Stimulated activated CD8-positive, alpha-beta memory T cell treated with anti-CD3 and anti-CD28 coated beads, Interleukin-12 subunit alpha, Interleukin-12 subunit beta, amount 100 ng/mL, for 1 hour (primary cell): ENCODE results near the gene TWNK.
"Not testable (repeated sequence)": the region's sequence is repeated elsewhere in the genome, so short reads cannot be mapped to it uniquely, and the experiment has no call there.

ENCODE experiments used
- DNase-seq: peaks from one replicate; pipeline ENCODE4 v3.0.0-alpha.2; 2020; ENCODE audit warnings: low read depth

Gene TWNK

DNA sequence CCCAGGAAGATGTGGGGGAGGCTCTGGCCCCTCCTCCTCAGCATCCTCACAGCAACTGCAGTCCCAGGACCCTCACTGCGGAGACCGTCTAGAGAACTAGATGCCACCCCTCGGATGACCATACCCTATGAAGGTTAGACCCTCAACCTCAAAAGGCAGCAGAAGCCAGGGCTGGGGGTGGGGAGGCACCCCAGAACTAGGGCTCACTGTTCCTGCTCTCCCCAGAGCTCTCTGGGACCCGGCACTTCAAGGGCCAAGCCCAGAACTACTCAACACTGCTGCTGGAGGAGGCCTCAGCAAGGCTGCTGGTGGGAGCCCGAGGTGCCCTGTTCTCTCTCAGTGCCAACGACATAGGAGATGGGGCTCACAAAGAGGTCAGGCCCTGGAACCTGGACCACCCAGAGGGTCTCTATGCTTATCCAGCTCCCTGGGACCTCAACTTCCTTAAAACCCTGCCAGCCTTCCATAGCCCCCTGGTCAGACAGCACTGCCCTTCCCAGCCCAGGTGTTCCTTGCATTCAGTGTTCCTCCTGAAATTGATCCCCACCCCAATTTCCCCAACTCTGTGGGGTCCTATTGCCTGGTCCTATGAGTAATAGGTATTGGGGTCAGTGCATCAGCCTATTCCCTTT is 14.3 kb upstream of the TWNK start:
- no peak for DNase-seq

DNA sequence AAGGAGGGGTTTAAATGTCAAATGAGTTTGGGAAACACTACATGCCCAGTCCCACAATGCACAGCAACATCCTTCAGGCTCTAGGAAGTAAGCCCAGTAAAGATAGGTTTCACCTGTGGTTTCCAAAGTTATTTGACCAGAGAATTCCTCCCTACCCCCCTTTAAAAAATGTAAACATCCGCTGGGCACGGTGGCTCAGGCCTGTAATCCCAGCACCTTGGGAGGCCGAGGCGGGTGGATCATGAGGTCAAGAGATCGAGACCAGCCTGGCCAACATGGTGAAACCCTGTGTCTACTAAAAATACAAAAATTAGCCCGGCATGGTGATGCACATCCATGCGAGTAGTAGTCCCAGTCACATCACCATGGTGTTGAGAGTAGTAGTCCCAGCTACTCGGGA is 11.9 kb upstream of the TWNK start:
- DNase-seq = not testable (repeated sequence)

DNA sequence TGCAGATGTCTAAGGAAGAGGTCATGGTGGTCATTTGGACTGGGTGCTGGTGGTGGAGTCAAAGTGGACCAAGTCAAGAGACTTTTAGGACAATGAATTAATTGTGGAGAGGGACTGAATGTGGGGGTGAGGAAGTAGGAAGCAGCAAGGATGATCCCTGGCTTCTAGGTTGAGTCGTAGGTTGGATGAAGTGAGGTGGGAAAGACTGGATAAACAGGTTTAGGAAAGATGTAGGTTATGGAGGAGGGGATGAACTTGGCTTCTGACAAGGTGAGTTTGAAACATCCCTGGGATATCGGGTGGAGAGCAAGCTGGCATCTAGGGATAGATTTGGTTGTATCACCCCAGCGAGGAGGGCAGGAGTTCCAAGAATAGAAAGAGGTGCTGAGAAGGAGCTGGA is 10.4 kb upstream of the TWNK start:
- no peak for DNase-seq

DNA sequence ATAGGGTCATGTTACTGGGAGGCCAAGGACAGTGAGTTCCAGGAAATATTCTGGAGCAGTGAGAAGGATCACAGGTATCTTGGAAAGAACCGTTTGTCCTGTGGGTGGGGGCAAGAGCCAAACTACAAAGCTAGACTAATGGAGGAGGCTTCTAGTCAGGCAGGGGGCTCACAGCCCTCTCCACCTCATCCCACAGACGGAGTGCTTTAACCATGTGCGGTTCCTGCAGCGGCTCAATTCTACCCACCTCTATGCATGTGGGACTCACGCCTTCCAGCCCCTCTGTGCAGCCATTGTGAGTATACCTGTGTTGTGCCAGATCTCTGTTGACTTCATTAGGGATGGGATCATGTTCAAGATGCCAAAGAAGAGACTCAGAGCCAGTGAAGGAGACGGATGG is 9.9 kb upstream of the TWNK start:
- no peak for DNase-seq

DNA sequence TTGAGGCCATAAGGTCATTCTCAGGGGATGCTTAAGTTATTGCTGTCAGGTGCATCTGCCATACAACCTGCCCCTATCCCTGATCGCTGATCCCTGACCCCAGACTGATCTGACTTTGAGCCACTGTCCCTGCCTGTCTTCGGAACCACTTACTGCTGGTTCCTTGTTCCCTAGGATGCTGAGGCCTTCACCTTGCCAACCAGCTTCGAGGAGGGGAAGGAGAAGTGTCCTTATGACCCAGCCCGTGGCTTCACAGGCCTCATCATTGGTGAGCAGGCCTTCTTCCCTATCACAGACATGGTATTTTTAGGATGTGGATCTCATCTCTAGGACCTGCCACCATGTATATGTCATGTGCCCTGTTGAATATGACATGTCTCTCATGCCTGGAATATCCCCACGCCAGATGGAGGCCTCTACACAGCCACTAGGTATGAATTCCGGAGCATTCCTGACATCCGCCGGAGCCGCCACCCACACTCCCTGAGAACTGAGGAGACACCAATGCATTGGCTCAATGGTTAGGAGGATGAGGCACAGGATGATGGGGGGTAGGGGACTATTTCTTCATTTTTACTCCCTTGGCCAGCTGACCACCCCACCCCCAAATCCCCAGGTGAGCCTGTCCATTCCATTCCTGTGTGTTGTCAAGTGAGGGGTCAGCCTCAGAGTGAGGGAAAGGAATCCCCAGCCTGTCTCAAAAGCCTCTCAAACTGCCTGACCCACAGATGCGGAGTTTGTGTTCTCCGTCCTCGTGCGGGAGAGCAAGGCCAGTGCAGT is 9.0 kb upstream of the TWNK start:
- no peak for DNase-seq

DNA sequence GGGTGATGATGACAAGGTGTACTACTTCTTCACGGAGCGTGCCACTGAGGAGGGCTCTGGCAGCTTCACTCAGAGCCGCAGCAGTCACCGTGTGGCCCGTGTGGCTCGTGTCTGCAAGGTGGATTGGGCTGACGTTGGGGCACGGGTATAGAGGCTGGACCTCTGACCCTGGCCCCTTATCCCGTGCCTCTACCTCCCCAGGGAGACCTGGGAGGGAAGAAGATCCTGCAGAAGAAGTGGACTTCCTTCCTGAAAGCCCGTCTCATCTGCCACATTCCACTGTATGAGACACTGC is 8.5 kb upstream of the TWNK start:
- DNase-seq = no peak

DNA sequence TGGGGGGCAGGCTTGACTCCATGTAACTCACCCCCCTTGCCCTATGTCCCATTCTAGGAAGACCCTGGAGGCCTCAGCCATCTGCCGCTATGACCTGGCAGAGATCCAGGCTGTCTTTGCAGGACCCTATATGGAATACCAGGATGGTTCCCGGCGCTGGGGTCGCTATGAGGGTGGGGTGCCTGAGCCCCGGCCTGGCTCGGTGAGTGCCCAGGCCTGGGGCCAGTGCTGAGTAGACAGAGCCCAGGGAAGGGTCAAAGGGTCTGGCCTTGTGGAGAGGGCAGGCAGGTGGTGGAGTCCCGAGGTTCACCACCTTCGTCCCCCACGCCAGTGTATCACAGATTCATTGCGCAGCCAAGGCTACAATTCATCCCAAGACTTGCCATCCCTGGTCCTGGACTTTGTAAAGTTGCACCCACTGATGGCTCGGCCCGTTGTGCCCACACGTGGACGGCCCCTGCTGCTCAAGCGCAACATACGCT is 7.5 kb upstream of the TWNK start:
- no peak for DNase-seq

DNA sequence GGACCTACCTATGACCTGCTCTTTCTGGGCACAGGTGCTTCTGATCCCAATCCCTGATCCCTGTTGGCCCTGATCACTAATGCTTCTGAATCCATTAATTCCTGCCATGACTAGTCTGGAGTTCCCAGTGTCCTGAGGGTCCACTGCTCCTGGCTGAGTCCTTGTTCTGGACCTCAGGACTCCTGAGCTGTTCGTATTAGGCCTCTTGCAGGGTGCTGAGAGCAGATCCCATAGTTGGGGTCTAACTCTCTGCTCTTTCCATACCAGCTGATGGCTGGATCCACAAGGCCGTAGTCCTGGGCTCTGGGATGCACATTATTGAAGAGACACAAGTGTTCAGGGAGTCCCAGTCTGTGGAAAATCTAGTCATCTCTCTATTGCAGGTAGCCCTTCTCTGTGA is 7.0 kb upstream of the TWNK start:
- no peak for DNase-seq

DNA sequence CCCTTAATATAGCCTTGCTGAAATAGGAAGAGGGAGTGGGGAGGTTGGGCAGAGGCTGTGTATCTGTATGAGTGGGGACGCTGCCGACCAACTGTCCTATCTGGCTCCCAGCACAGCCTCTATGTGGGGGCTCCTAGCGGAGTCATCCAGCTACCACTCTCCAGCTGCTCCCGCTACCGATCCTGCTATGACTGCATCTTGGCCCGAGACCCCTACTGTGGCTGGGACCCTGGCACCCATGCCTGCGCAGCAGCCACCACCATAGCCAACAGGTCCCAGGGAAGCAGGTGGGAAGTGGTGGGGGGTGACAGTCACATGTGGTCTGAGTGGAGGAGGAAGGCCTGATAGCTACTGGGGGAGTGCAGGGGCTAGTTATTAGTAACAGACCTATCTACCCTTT is 6.6 kb upstream of the TWNK start:
- DNase-seq = no peak

DNA sequence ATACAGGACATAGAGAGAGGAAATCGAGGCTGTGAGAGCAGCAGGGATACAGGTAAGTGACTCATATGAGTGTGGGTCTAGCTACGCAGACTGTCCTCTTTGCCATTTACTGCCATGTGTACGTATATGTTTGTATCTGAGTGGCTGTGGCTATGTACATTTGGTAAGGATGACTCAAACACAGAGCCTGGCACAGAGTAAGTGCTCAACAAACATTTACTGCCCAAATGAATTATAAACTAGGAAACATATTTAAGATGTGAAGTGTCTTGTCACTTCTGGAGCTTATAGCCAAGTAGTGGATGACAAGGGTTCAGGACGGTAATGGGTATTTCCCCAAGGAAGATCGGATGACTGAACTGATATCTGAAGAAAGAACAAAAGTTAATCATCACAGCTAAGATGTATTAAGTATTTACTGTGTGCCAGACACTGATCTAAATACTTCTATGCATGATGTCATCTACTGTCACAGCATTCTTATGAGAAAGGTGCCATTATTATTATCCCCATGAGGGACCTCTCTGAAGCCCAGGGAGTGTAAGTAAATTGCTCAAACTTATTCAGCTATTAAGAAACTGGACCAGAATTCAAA is 6.1 kb upstream of the TWNK start:
- no peak for DNase-seq

DNA sequence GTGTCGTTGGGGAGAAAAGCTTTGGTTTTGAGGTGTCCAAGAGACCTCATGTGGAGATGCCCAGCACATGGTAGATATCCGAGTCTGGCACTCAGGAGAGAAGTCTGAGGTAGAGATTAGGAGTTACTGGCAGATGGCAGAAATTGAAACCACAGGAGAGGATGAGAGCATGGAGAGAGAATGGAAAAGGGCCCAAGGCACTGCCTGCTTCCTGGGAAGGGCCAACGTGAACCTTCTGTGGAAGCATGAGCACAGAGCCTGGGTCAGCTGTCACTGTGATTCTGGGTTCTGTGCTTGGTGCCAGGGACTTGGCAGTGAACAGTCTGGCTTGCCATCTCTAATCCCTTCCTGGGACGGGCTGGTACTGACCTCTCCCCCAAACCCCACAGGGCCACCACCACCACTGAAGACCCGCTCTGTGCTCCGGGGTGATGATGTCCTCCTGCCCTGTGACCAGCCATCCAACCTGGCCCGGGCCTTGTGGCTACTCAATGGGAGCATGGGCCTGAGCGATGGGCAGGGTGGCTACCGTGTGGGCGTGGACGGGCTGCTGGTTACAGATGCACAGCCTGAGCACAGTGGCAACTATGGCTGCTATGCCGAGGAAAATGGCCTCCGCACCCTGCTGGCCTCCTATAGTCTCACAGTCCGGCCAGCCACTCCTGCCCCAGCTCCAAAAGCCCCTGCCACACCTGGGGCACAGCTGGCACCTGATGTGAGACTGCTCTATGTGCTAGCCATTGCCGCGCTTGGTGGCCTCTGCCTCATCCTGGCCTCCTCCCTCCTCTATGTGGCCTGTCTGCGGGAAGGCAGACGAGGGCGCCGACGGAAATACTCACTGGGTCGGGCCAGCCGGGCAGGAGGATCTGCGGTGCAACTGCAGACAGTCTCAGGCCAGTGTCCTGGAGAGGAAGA is 4.2 kb upstream of the TWNK start:
- no peak for DNase-seq

DNA sequence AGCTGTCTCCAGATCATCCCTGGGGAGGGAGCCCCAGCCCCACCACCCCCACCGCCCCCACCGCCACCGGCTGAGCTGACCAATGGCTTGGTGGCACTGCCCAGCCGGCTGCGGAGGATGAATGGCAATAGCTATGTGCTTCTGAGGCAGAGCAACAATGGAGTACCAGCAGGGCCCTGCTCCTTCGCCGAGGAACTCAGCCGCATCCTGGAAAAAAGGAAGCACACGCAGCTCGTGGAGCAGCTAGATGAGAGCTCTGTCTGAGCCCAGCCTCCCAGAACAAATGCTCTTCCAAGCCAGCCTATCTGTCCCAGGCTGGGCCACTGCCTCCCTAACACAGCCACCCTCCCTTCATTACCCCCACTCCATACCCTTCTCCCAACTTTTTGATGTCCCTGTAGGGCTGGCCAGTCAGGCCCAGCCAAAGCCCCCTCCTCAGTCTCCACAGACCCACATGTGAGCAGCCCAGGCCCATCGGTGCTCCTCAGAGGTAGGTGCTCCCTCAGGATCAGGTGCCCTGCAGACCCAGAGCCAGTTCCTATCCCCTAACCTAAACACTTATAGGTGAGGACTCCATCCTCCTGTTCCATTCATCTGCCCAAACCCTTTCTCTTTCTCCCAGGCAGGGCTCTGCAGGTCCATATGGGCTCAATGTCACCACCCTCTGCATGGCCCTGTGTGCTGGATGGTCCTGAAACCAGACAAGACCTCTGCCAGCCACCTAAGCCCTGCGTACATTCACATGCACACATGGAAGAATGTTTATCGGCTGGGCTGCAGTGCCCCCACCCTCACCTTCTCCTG is 3.3 kb upstream of the TWNK start:
- DNase-seq = no peak

DNA sequence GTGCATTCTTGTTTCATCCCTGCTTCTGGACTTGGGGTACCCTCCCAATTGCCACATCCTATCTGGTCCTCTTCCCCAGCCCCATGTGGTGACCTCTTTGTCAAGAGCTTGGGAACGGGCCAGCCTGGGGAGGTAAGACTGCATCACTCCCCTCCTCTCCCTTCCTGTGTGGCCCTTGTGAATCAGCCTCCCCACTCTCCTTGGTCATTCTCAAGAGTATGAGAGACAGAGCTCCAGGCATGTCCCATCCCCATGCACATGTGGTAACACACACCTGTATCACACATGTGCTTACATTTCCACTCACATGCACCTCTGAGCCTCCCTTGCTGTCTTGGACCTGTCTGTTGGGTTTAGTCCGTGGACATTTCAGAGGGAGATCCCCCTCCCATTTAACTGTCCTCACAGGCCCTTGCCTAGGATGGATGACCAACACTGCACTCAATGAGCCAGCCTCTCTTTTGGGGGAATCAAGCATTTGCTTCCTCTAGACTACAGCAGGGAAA is 2.6 kb upstream of the TWNK start:
- DNase-seq = no peak

DNA sequence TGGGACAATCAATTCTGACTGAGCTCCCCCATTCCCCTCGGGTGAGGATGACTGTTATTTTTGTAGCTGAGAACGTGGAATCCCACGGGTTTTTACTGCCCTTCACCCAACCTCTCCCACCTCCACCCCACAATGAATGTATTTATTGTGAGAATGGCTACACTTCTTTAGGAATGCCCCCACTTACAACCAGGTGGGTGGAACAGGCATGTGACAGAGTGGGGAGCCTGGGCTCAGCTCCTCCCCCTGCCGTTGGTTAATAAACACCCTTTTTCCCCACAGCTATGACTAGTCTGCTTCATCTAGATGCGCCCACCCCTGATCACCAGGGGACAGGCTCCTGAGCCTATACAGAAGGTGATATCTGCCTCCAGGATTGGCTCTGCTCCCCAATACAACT is 2.0 kb upstream of the TWNK start:
- no peak for DNase-seq

DNA sequence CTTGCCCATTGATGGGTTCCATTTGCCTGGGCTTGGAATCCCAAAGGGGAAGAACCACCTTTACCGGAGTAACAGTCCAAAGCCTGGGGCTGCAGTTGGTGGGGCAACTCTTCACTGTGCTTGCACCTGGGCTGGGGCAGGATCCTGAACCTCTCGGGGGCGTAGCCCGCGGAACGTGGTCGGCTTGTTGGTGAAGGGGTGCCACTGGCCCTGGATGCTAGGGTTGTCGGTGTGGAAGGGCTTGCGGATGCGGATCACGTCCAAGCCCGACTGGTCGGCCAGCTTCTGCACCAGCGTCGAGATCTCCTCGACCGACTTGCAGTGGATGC is 756 bp upstream of the TWNK start:
- DNase-seq = no peak

DNA sequence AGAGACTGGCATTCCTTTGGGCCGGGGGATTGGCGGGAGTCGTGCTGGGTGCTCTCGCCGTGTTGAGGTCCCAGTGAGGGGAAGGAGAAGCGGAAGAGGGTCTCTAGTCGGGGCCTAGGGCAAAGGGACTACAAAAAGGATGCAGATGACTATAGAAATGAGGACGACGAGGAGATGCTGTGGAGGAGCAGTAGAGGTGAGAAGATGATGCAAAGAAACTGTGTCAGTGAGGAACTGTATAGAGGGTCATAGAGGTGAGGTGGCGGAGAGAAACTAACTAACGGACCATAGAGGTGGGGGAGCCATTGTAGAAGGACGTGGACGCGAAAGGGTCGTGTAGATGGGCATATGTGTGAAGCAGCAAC is 324 bp downstream of the TWNK start:
- DNase-seq = no peak

DNA sequence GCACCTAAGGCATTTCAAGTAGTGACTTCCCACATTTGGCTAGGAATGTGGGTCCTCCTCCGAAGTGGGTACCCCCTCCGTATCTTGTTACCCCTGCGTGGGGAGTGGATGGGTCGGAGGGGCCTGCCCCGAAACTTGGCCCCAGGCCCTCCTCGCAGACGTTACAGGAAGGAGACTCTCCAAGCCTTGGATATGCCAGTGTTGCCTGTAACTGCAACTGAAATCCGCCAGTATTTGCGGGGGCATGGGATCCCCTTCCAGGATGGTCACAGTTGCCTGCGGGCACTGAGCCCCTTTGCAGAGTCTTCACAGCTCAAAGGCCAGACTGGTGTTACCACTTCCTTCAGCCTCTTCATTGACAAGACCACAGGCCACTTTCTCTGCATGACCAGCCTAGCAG is 823 bp downstream of the TWNK start:
- no peak for DNase-seq

DNA sequence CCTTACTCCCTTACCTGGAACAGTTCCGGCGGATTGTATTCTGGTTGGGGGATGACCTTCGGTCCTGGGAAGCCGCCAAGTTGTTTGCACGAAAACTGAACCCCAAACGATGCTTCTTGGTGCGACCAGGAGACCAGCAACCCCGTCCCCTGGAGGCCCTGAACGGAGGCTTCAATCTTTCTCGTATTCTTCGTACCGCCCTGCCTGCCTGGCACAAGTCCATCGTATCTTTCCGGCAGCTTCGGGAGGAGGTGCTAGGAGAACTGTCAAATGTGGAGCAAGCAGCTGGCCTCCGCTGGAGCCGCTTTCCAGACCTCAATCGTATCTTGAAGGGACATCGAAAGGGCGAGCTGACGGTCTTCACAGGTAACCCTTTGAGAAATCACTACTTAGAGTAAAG is 1.7 kb downstream of the TWNK start:
- DNase-seq = no peak

DNA sequence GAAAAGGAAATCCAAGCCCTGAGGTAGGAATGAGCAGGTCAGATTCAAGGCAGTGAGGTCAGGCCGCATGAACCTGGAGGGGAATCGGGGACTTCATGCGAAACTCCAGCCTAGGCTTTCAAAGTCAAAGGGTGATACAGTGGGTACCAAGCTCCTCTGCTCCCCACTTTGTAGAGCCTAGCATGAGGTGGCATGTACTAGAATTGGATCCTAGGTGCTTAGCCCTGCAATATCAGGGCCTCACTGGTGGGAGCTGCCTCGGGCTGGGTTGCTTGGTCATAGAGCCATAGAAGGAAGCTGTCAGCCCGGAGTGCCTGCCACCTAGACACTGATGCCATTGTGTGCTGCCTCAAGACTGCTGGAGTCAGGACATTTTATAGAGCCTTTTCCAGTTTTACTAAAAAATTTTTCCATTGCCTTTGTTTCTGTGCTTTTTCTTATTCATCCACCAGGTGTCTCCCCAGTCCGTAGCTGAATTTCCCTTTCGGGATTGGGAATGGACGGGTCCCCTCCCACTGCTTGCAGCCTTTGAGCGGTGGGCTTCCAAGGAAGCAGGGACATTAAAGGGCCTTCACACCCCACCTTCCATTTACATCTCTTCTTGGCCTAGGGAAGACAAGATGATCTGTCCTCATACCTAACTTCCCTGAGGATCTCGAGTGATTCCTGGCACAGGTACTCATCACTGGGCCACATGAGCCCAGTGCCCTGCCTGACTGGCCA is 6.8 kb downstream of the TWNK start:
- no peak for DNase-seq

DNA sequence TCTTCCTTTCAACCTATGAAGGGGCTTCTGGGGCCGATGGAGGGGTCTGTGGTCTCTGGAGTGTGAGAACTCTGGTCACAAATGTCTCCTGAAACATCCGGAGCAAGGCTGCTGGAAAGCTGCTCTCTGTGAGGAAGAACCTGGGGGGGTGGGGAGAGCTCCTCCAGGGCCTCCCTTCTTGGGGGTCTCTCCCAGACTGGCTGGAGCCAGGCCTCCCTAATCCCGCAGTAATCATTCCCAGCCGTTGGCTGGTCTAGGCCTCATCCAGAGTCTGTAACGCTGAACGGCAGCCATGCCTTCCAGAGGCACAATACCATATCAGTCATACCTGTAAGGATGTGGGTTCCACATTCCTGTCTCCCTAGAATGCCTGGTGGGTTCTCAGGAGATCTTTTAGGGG is 7.8 kb downstream of the TWNK start:
- DNase-seq = no peak

DNA sequence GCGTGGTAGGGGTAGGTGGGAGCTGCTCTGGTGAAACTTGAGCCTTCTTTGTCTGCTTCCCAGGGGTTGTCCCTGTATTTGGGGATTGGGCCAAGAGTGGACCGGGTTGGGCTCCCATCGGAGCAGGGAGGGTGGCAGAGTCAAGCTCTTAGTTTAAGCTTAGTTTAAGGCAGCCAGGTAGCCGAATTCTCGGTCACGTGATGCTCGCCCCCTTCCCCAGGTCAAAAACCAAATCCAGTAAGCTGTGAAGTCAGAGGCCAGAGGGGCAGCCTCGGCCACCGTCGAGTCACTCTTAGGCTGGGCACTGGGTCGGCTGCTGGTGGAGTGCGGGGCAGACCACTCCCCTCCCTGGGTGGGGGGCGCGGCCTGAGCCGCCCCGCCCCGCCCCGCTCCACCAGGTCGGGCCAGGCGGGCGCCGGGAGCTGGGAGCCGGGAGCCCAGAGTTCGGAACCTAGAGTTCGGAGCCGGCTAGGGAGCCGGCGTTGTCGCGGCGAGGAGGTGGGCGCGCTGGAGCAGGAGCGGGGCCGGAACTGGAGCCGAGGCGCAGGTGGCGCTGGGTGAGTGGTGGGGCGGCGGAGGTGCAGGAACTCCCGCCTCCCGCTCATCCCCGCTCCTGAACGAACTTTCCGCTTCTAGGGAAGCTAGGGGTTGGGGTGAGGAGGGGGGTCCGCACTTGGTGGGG is 9.5 kb downstream of the TWNK start:
- DNase-seq = no peak
